Stimulated activated CD8-positive, alpha-beta memory T cell treated with anti-CD3 and anti-CD28 coated beads, Interleukin-15, amount 100 ng/mL, for 1 hour (primary cell): ENCODE data around the gene SNX3.

Source experiments
- DNase-seq: peaks from one replicate; pipeline ENCODE4 v3.0.0-alpha.2; 2020; ENCODE audit warnings: low read depth

The SNX3 gene

GRCh38 chr6:108170332-108171290, 90.2 kb downstream of the SNX3 start:
- DNase-seq = no peak

GRCh38 chr6:108169464-108170331, 91.1 kb downstream of the SNX3 start:
- no peak for DNase-seq

GRCh38 chr6:108168501-108169463, 92.1 kb downstream of the SNX3 start:
- no peak for DNase-seq

GRCh38 chr6:108168090-108168463, 92.8 kb downstream of the SNX3 start:
- DNase-seq = no peak

- DNase-seq = no peak
Measured at GRCh38 chr6:108167449-108168089, 93.3 kb downstream of the SNX3 start.

- no peak for DNase-seq
Measured at GRCh38 chr6:108166664-108167448, 94.0 kb downstream of the SNX3 start.

GRCh38 chr6:108165714-108166663, 94.9 kb downstream of the SNX3 start, which contains the start of gene NR2E1:
Gene NR2E1, plus strand, starts transcription at chr6:108166022. Its CDS starts 744 bp downstream, at chr6:108166766.
- no peak for DNase-seq

- no peak for DNase-seq
Measured at GRCh38 chr6:108164815-108165706, 95.8 kb downstream of the SNX3 start.

- no peak for DNase-seq
Measured at GRCh38 chr6:108164543-108164814, 96.4 kb downstream of the SNX3 start.

GRCh38 chr6:108163644-108164542, 96.9 kb downstream of the SNX3 start:
- no peak for DNase-seq

- DNase-seq = no peak
Measured at GRCh38 chr6:108163267-108163643, 97.6 kb downstream of the SNX3 start.

GRCh38 chr6:108161724-108162282, 99.0 kb downstream of the SNX3 start:
- DNase-seq = no peak
